Activated CD4-positive, alpha-beta T cell treated with anti-CD3 and anti-CD28 coated beads, Interleukin-2, amount 50 U/mL, for 48 hours (primary cell): ENCODE measurements around the gene UGGT1.
"Not testable (repeated sequence)": the region's sequence is repeated elsewhere in the genome, so short reads cannot be mapped to it uniquely, and the experiment has no call there.

ENCODE experiments used
- DNase-seq, 2 experiments: peaks; one replicate each; pipeline ENCODE4 v3.0.0-alpha.2; 2020

Gene UGGT1

GRCh38 chr2:128115921-128116623, 25.1 kb downstream of the UGGT1 start:
- DNase-seq, result no peak

- DNase-seq, result no peak
These were observed 43.6 kb downstream of the UGGT1 start for GRCh38 chr2:128134573-128134972.

GRCh38 chr2:128137094-128137616, 46.2 kb downstream of the UGGT1 start:
- no peak for DNase-seq

GRCh38 chr2:128139624-128140023, 48.6 kb downstream of the UGGT1 start:
- DNase-seq, result no peak

GRCh38 chr2:128145651-128146050, 54.7 kb downstream of the UGGT1 start:
- no peak for DNase-seq

- DNase-seq, result no peak
These were observed 62.8 kb downstream of the UGGT1 start for GRCh38 chr2:128153786-128154185.

GRCh38 chr2:128154225-128154624, 63.2 kb downstream of the UGGT1 start:
- no peak for DNase-seq

- DNase-seq, result no peak
These were observed 65.0 kb downstream of the UGGT1 start for GRCh38 chr2:128155970-128156369.

- no peak for DNase-seq
These were observed 65.8 kb downstream of the UGGT1 start for GRCh38 chr2:128156812-128157211.

- no peak for DNase-seq
These were observed 66.6 kb downstream of the UGGT1 start for GRCh38 chr2:128157644-128158043.

- DNase-seq, result no peak
These were observed 67.2 kb downstream of the UGGT1 start for GRCh38 chr2:128158176-128158575.

- DNase-seq, result no peak
These were observed 68.4 kb downstream of the UGGT1 start for GRCh38 chr2:128159437-128159836.

- no peak for DNase-seq
These were observed 69.7 kb downstream of the UGGT1 start for GRCh38 chr2:128160616-128161275.

- DNase-seq, result no peak
These were observed 71.3 kb downstream of the UGGT1 start for GRCh38 chr2:128162266-128162665.

GRCh38 chr2:128164311-128164710, 73.3 kb downstream of the UGGT1 start:
- DNase-seq, result no peak

GRCh38 chr2:128166746-128167353, 75.8 kb downstream of the UGGT1 start:
- DNase-seq, result no peak

- DNase-seq, result no peak
These were observed 78.1 kb downstream of the UGGT1 start for GRCh38 chr2:128169094-128169493.

- DNase-seq, result no peak
These were observed 78.5 kb downstream of the UGGT1 start for GRCh38 chr2:128169497-128169896.

- DNase-seq, result no peak
These were observed 79.1 kb downstream of the UGGT1 start for GRCh38 chr2:128169933-128170709.

GRCh38 chr2:128170776-128171175, 79.8 kb downstream of the UGGT1 start:
- DNase-seq, result no peak

GRCh38 chr2:128172191-128172590, 81.2 kb downstream of the UGGT1 start:
- DNase-seq, result no peak

- DNase-seq, result not testable (repeated sequence)
These were observed 83.1 kb downstream of the UGGT1 start for GRCh38 chr2:128174067-128174466.

GRCh38 chr2:128177315-128177714, 86.3 kb downstream of the UGGT1 start:
- DNase-seq, result no peak
